K562 treated with DMSO at 1 percent for 4 hours (cell line): ENCODE data around the gene CLK3. TPM values are rescaled to one million over a fixed set of nuclear protein-coding genes. Genes with fewer than 3 reads are reported as not detected.

Experiments used
- total RNA-seq: library from RNA; unstranded; fragments of 300-600 nt; gene quantifications from 2 replicates; pipeline ENCODE4 v1.2.3, GENCODE V29; 2022; ENCODE audit not compliant: insufficient read depth

CLK3 gene
- 91.1 and 98.4 TPM in 2 replicates for total RNA-seq

GRCh38 chr15:74615508-74616365 lies at the start of gene CLK3:
TSS of gene CLK3 (plus strand) at chr15:74615836. CDS start at chr15:74619197, 3,361 bp downstream.

Other genes starting within 250 kb of the CLK3 start
- not detected in 2 replicates for gene CYP11A1, start 248.2 kb upstream of the CLK3 start, total RNA-seq
- 17.8 and 22.8 TPM in 2 replicates for gene SEMA7A, start 181.9 kb upstream of the CLK3 start, total RNA-seq
- 50.7 and 59.5 TPM in 2 replicates for gene UBL7, start 154.7 kb upstream of the CLK3 start, total RNA-seq
- gene ARID3B, start 74.6 kb upstream of the CLK3 start, total RNA-seq, result 26.6 and 31.8 TPM in 2 replicates
- gene EDC3, start 80.2 kb downstream of the CLK3 start, total RNA-seq, result 35.2 and 35.8 TPM in 2 replicates
- gene CYP1A1, start 109.7 kb downstream of the CLK3 start, total RNA-seq, result not detected in 2 replicates
- gene CYP1A2, start 133.0 kb downstream of the CLK3 start, total RNA-seq, result not detected in 2 replicates
- gene CSK, start 166.2 kb downstream of the CLK3 start, total RNA-seq, result 53.9 and 57.3 TPM in 2 replicates
- not detected in 2 replicates for gene LMAN1L, start 197.0 kb downstream of the CLK3 start, total RNA-seq
- gene CPLX3, start 210.8 kb downstream of the CLK3 start, total RNA-seq, result not detected in 2 replicates
- 38.7 and 46.4 TPM in 2 replicates for gene ULK3, start 227.3 kb downstream of the CLK3 start, total RNA-seq